Brain microvascular endothelial cell (primary cell): ENCODE results near the gene BRSK1.

Experiments
- DNase-seq: peaks from one replicate; pipeline ENCODE4 v3.0.0-alpha.2; 2020
- H3K27ac ChIP-seq: fragments of 250-450 bp; sonication (Bioruptor Pico); 2 replicates; pipeline ENCODE4 v1.5.1; 2020; ENCODE audit warnings: mild to moderate bottlenecking, moderate library complexity
- H3K27me3 ChIP-seq: fragments of 250-450 bp; sonication (Bioruptor Pico); replicated peaks from 2 replicates; pipeline ENCODE4 v1.5.1; 2020; ENCODE audit warnings: mild to moderate bottlenecking
- H3K36me3 ChIP-seq: fragments of 250-450 bp; sonication (Bioruptor Pico); replicated peaks from 2 replicates; pipeline ENCODE4 v1.5.1; 2020; ENCODE audit warnings: mild to moderate bottlenecking
- H3K4me3 ChIP-seq: 2 replicates; pipeline ENCODE4 v1.5.1; 2011; ENCODE audit warnings: low read depth, mild to moderate bottlenecking, control low read depth, low read length, moderate library complexity
- in situ Hi-C: cut with HindIII; loops from 2 replicates; pipeline ENCODE4 v1.10.0; 2017; ENCODE audit warnings: low sequenced_read_pairs, low pct_ligation_motif_present
- TF ChIP-seq, protein P1 (sequence below): IDR thresholded peaks from 2 replicates; pipeline ENCODE4 v1.5.1; 2011; ENCODE audit warnings: low read depth, mild to moderate bottlenecking, moderate library complexity, low read length, control low read depth, inconsistent platforms; ENCODE audit errors: missing control alignments

Gene BRSK1

GRCh38 chr19:55312621-55313512, 29.1 kb downstream of the BRSK1 start:
- Histone ChIP-seq H3K27me3 (no peaks in the 10 kb centered on the region), H3K4me3 (no peak overlapping the region), H3K27ac (no peak overlapping the region), H3K36me3 (peaks cover 9% of the 10 kb centered on the region)
- DNase-seq: no peak
- TF ChIP-seq, protein P1, sequence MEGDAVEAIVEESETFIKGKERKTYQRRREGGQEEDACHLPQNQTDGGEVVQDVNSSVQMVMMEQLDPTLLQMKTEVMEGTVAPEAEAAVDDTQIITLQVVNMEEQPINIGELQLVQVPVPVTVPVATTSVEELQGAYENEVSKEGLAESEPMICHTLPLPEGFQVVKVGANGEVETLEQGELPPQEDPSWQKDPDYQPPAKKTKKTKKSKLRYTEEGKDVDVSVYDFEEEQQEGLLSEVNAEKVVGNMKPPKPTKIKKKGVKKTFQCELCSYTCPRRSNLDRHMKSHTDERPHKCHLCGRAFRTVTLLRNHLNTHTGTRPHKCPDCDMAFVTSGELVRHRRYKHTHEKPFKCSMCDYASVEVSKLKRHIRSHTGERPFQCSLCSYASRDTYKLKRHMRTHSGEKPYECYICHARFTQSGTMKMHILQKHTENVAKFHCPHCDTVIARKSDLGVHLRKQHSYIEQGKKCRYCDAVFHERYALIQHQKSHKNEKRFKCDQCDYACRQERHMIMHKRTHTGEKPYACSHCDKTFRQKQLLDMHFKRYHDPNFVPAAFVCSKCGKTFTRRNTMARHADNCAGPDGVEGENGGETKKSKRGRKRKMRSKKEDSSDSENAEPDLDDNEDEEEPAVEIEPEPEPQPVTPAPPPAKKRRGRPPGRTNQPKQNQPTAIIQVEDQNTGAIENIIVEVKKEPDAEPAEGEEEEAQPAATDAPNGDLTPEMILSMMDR: no peak
- in situ Hi-C loops: no loop called here

GRCh38 chr19:55314396-55314795, 30.6 kb downstream of the BRSK1 start:
- H3K36me3 ChIP-seq: peaks cover 1% of the 10 kb centered on the region
- TF ChIP-seq, protein P1: no peak
- H3K27ac ChIP-seq: no peak overlapping the region
- H3K27me3 ChIP-seq: no peaks in the 10 kb centered on the region
- H3K4me3 ChIP-seq: no peak overlapping the region
- in situ Hi-C loops: no loop called here
- DNase-seq: no peak

- Histone ChIP-seq H3K27me3 (no peaks in the 10 kb centered on the region), H3K27ac (no peak overlapping the region), H3K36me3 (no peaks in the 10 kb centered on the region), H3K4me3 (no peak overlapping the region)
- TF ChIP-seq, protein P1: no peak
- in situ Hi-C loops: no loop called here
- DNase-seq: no peak
Observed at GRCh38 chr19:55315956-55316525, 32.2 kb downstream of the BRSK1 start.

DNA sequence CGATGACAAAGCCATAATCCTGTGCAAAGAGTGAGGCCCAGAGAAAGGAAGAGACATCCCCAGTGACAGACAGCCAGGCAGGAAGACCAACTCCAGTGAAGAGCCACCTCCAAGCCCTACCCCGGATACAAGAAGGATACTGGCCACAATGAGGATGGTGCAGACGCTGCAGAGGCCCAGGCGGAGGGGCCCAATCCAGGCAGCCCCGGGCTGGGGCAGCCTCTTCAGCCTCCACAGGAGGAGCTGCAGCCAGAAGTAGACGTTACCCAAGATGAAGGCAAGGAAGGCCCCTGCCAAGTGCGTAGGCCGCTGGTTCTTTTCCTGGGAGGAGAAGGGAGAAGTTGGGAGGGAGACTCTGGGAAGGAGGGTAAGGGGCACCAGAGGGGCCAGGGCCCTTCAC, 32.8 kb downstream of the BRSK1 start:
- DNase-seq: no peak
- H3K27ac ChIP-seq: no peak overlapping the region
- TF ChIP-seq, protein P1: no peak
- no peaks in the 10 kb centered on the region for H3K36me3 ChIP-seq
- H3K27me3 ChIP-seq: no peaks in the 10 kb centered on the region
- H3K4me3 ChIP-seq: no peak overlapping the region
- in situ Hi-C loops: no loop called here

- no peak overlapping the region for H3K27ac ChIP-seq
- H3K27me3 ChIP-seq: no peaks in the 10 kb centered on the region
- TF ChIP-seq, protein P1: no peak
- peak; percentile 42 for DNase-seq
- H3K4me3 ChIP-seq: peak overlapping the region; percentile 37
- in situ Hi-C loops: no loop called here
- H3K36me3 ChIP-seq: no peaks in the 10 kb centered on the region
Observed at GRCh38 chr19:55319785-55320184, 36.0 kb downstream of the BRSK1 start.
